ENCODE data around the gene CCDC69. TPM values are rescaled to one million over a fixed set of nuclear protein-coding genes. Genes with fewer than 3 reads are reported as not detected.
"Not testable (repeated sequence)": the region's sequence is repeated elsewhere in the genome, so short reads cannot be mapped to it uniquely, and the experiment has no call there.

Gene CCDC69
- total RNA-seq, 1 donor from 2014 or later = 0.78 TPM

- TF ChIP-seq CTCF (IDR thresholded peaks at IDR 0.05) = no peak
- Mint-ChIP-seq H3K4me1 (ENCODE audit: unreplicated experiment) (no peaks in the 10 kb centered on the region), H3K36me3 (ENCODE audit: unreplicated experiment) (no peaks in the 10 kb centered on the region), H3K27me3 (ENCODE audit: unreplicated experiment) (peaks cover 14% of the 10 kb centered on the region), H3K4me3 (ENCODE audit: unreplicated experiment) (no peak overlapping the region), H3K9me3 (ENCODE audit: unreplicated experiment) (no peaks in the 10 kb centered on the region), H3K27ac (ENCODE audit: unreplicated experiment) (no peak overlapping the region)
- DNase-seq (ENCODE audit: extremely low spot score, unreplicated experiment) = no peak
Observed at GRCh38 chr5:151180291-151180690, 43.6 kb downstream of the CCDC69 start.

GRCh38 chr5:151179489-151179840 is 44.4 kb downstream of the CCDC69 start:
- TF ChIP-seq CTCF (IDR thresholded peaks at IDR 0.05) = no peak
- H3K36me3 Mint-ChIP-seq (ENCODE audit: unreplicated experiment) = no peaks in the 10 kb centered on the region
- no peaks in the 10 kb centered on the region for H3K4me1 Mint-ChIP-seq (ENCODE audit: unreplicated experiment)
- no peak overlapping the region for H3K27ac Mint-ChIP-seq (ENCODE audit: unreplicated experiment)
- no peak for DNase-seq (ENCODE audit: extremely low spot score, unreplicated experiment)
- no peaks in the 10 kb centered on the region for H3K9me3 Mint-ChIP-seq (ENCODE audit: unreplicated experiment)
- no peak overlapping the region for H3K4me3 Mint-ChIP-seq (ENCODE audit: unreplicated experiment)
- peaks cover 14% of the 10 kb centered on the region for H3K27me3 Mint-ChIP-seq (ENCODE audit: unreplicated experiment)

GRCh38 chr5:151178777-151179488 is 45.0 kb downstream of the CCDC69 start:
- no peak for TF ChIP-seq CTCF (IDR thresholded peaks at IDR 0.05)
- no peak overlapping the region for H3K27ac Mint-ChIP-seq (ENCODE audit: unreplicated experiment)
- H3K4me1 Mint-ChIP-seq (ENCODE audit: unreplicated experiment) = no peaks in the 10 kb centered on the region

GRCh38 chr5:151178372-151178771 is 45.5 kb downstream of the CCDC69 start:
- TF ChIP-seq CTCF (IDR thresholded peaks at IDR 0.05) = no peak
- Mint-ChIP-seq H3K27ac (ENCODE audit: unreplicated experiment) (no peak overlapping the region), H3K4me1 (ENCODE audit: unreplicated experiment) (no peaks in the 10 kb centered on the region), H3K9me3 (ENCODE audit: unreplicated experiment) (no peaks in the 10 kb centered on the region), H3K36me3 (ENCODE audit: unreplicated experiment) (no peaks in the 10 kb centered on the region), H3K4me3 (ENCODE audit: unreplicated experiment) (no peak overlapping the region), H3K27me3 (ENCODE audit: unreplicated experiment) (peaks cover 14% of the 10 kb centered on the region)
- no peak for DNase-seq (ENCODE audit: extremely low spot score, unreplicated experiment)

More at GRCh38 chr5:151178777-151179488, 45.0 kb downstream of the CCDC69 start:
- no peak for DNase-seq (ENCODE audit: extremely low spot score, unreplicated experiment)
- no peaks in the 10 kb centered on the region for H3K9me3 Mint-ChIP-seq (ENCODE audit: unreplicated experiment)
- H3K36me3 Mint-ChIP-seq (ENCODE audit: unreplicated experiment) = no peaks in the 10 kb centered on the region
- H3K4me3 Mint-ChIP-seq (ENCODE audit: unreplicated experiment) = no peak overlapping the region
- peaks cover 14% of the 10 kb centered on the region for H3K27me3 Mint-ChIP-seq (ENCODE audit: unreplicated experiment)

- H3K4me1 Mint-ChIP-seq (ENCODE audit: unreplicated experiment); H3K4me3 Mint-ChIP-seq (ENCODE audit: unreplicated experiment); DNase-seq (ENCODE audit: extremely low spot score, unreplicated experiment); H3K36me3 Mint-ChIP-seq (ENCODE audit: unreplicated experiment); H3K27ac Mint-ChIP-seq (ENCODE audit: unreplicated experiment); H3K9me3 Mint-ChIP-seq (ENCODE audit: unreplicated experiment): not testable (repeated sequence)
- peaks cover 24% of the 10 kb centered on the region for H3K27me3 Mint-ChIP-seq (ENCODE audit: unreplicated experiment)
Observed at GRCh38 chr5:151176268-151176667, 47.6 kb downstream of the CCDC69 start.
